A673 (cell line): ENCODE data around the gene PRKAR2A. TPM values are rescaled to one million over a fixed set of nuclear protein-coding genes. Genes with fewer than 3 reads are reported as not detected.

Experiments
- BruUV-seq: library from RNA; stranded (reverse); fragments of 400-500 nt; replicated peaks from 2 replicates; lab custom pipeline; 2021; lab: Mats Ljungman, UMichigan
- CTCF ChIA-PET: fragments of 300-600 bp; sonication (Branson Sonifier 250); formaldehyde crosslinking; loops from one replicate; lab custom pipeline; 2022; ENCODE audit warnings: antibody characterized with exemption; lab: Charles Lee
- POLR2A ChIA-PET: fragments of 300-600 bp; sonication (Branson Sonifier 250); formaldehyde crosslinking; loops from one replicate; lab custom pipeline; 2022; ENCODE audit warnings: antibody characterized with exemption; ENCODE audit not compliant: low non-redundant PET; lab: Charles Lee
- DNase-seq: peaks from one replicate; pipeline ENCODE4 v3.0.0-alpha.2; 2015; ENCODE audit warnings: low spot score
- H3K27ac ChIP-seq: fragments of 200-600 bp; sonication (generic); 2 replicates; pipeline ENCODE4 v1.5.1; 2016; ENCODE audit warnings: mixed run types, low read depth, mild to moderate bottlenecking, mixed read lengths, antibody characterized with exemption, low read length; ENCODE audit not compliant: poor library complexity, severe bottlenecking
- H3K27me3 ChIP-seq: fragments of 200-600 bp; sonication (generic); replicated peaks from 2 replicates; pipeline ENCODE4 v1.6.1; 2017; ENCODE audit warnings: mixed run types, low read depth, mild to moderate bottlenecking, mixed read lengths, antibody characterized with exemption, low read length; ENCODE audit not compliant: insufficient read depth, poor library complexity
- H3K36me3 ChIP-seq: fragments of 200-600 bp; sonication (generic); 2 replicates; pipeline ENCODE4 v1.6.1; 2016; ENCODE audit warnings: mixed run types, mild to moderate bottlenecking, mixed read lengths, antibody characterized with exemption, low read length; ENCODE audit not compliant: insufficient read depth, poor library complexity, severe bottlenecking
- H3K4me1 ChIP-seq: fragments of 200-600 bp; sonication (generic); 2 replicates; pipeline ENCODE4 v1.6.1; 2017; ENCODE audit warnings: mixed run types, mild to moderate bottlenecking, mixed read lengths, antibody characterized with exemption, low read length; ENCODE audit not compliant: insufficient read depth, poor library complexity, severe bottlenecking
- H3K4me3 ChIP-seq: fragments of 200-600 bp; sonication (generic); 2 replicates; pipeline ENCODE4 v1.5.1; 2016; ENCODE audit warnings: low read depth, mixed run types, mild to moderate bottlenecking, mixed read lengths, low read length; ENCODE audit not compliant: poor library complexity, severe bottlenecking
- H3K9me3 ChIP-seq: fragments of 200-600 bp; sonication (generic); 2 replicates; pipeline ENCODE4 v1.6.1; 2016; ENCODE audit warnings: mixed run types, low read depth, mild to moderate bottlenecking, mixed read lengths, antibody characterized with exemption, low read length; ENCODE audit not compliant: poor library complexity, severe bottlenecking
- EZH2 ChIP-seq: fragments of 200-600 bp; sonication (generic); IDR thresholded peaks from 2 replicates; pipeline ENCODE4 v1.6.1; 2017; ENCODE audit warnings: borderline replicate concordance, low read depth, mild to moderate bottlenecking, mixed read lengths, antibody characterized with exemption, low read length; ENCODE audit not compliant: poor library complexity, severe bottlenecking
- intact Hi-C: fragments of 100-400 bp; cut with micrococcal nuclease; formaldehyde crosslinking; loops from one replicate; pipeline ENCODE4 v1.10.0; 2022; ENCODE audit not compliant: unreplicated experiment
- total RNA-seq: library from RNA; stranded (reverse); gene quantifications from 2 replicates; pipeline ENCODE4 v1.2.3, GENCODE V29; 2021
- TF ChIP-seq, protein P1 (sequence below): fragments of 300-800, 200-600 bp; sonication (generic); conservative IDR thresholded peaks from 2 replicates; pipeline ENCODE4 v1.5.1; 2017; ENCODE audit warnings: low read depth, mild to moderate bottlenecking, antibody characterized with exemption, low read length, moderate library complexity, mixed read lengths

Gene PRKAR2A
- total RNA-seq, 1 experiment from 2014 or later, result 35.8 TPM

- POLR2A ChIA-PET, result no interaction called here
These were observed 148.8 kb downstream of the PRKAR2A start for GRCh38 chr3:48698891-48699290.

DNA sequence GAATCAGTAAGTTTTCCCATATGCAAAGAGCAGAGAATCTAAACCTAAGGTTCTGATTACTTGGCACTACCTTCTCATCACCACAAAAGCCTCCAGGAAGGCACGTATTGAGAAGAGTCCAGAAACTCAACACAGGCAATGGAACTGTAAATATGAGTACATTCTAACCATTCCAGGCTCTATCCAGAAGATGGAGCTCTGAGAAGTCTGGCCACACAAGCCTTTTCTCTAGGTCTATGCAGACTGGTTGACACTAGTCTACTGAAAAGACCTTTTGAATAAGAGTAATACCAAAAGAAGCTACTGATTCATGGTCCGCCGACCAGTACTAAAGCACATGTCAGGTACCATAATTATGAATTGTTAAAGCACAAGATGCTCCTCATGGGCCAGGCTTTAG is 149.7 kb downstream of the PRKAR2A start:
- Histone ChIP-seq H3K4me3 (no peak overlapping the region), H3K36me3 (peaks cover 21% of the 10 kb centered on the region), H3K9me3 (no peaks in the 10 kb centered on the region), H3K27ac (no peak overlapping the region), H3K4me1 (peaks cover 15% of the 10 kb centered on the region), H3K27me3 (no peaks in the 10 kb centered on the region)
- POLR2A ChIA-PET, result no interaction called here
- no TSS peak for BruUV-seq
- intact Hi-C loops, result no loop called here
- TF ChIP-seq, protein P1, sequence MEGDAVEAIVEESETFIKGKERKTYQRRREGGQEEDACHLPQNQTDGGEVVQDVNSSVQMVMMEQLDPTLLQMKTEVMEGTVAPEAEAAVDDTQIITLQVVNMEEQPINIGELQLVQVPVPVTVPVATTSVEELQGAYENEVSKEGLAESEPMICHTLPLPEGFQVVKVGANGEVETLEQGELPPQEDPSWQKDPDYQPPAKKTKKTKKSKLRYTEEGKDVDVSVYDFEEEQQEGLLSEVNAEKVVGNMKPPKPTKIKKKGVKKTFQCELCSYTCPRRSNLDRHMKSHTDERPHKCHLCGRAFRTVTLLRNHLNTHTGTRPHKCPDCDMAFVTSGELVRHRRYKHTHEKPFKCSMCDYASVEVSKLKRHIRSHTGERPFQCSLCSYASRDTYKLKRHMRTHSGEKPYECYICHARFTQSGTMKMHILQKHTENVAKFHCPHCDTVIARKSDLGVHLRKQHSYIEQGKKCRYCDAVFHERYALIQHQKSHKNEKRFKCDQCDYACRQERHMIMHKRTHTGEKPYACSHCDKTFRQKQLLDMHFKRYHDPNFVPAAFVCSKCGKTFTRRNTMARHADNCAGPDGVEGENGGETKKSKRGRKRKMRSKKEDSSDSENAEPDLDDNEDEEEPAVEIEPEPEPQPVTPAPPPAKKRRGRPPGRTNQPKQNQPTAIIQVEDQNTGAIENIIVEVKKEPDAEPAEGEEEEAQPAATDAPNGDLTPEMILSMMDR, result no peak
- no peak for TF ChIP-seq EZH2
- CTCF ChIA-PET, result no interaction called here
- DNase-seq, result no peak

More at GRCh38 chr3:48698891-48699290, 148.8 kb downstream of the PRKAR2A start:
- H3K36me3 ChIP-seq, result peaks cover 12% of the 10 kb centered on the region
- no peak overlapping the region for H3K27ac ChIP-seq
- no TSS peak for BruUV-seq
- H3K4me1 ChIP-seq, result peaks cover 15% of the 10 kb centered on the region
- TF ChIP-seq EZH2, result no peak
- TF ChIP-seq, protein P1, result no peak
- no peak overlapping the region for H3K4me3 ChIP-seq
- intact Hi-C loops, result no loop called here
- CTCF ChIA-PET, result no interaction called here
- no peaks in the 10 kb centered on the region for H3K27me3 ChIP-seq
- no peaks in the 10 kb centered on the region for H3K9me3 ChIP-seq
- no peak for DNase-seq

- Histone ChIP-seq H3K9me3 (no peaks in the 10 kb centered on the region), H3K27ac (no peak overlapping the region), H3K27me3 (no peaks in the 10 kb centered on the region), H3K36me3 (peaks cover 29% of the 10 kb centered on the region), H3K4me3 (no peak overlapping the region), H3K4me1 (peaks cover 15% of the 10 kb centered on the region)
- intact Hi-C loops, result no loop called here
- ChIA-PET CTCF (no interaction called here), POLR2A (no interaction called here)
- no peak for DNase-seq
- no TSS peak for BruUV-seq
- TF ChIP-seq EZH2, result no peak
- TF ChIP-seq, protein P1, result no peak
These were observed 151.1 kb downstream of the PRKAR2A start for GRCh38 chr3:48696601-48697000.

Other genes with a start within 250 kb of the PRKAR2A start
- 189 and 215 TPM in 2 replicates for gene UQCRC1, start 238.2 kb downstream of the PRKAR2A start, total RNA-seq
- gene TMEM89, start 226.1 kb downstream of the PRKAR2A start, total RNA-seq, result 0.50 TPM in 1 of 2 replicates, not detected in the other
- 11.8 and 12.6 TPM in 2 replicates for gene SLC26A6, start 212.4 kb downstream of the PRKAR2A start, total RNA-seq
- 1.2 and 2.1 TPM in 2 replicates for gene CELSR3, start 185.0 kb downstream of the PRKAR2A start, total RNA-seq
- 15.0 and 18.8 TPM in 2 replicates for gene NCKIPSD, start 162.0 kb downstream of the PRKAR2A start, total RNA-seq
- gene IP6K2, start 130.7 kb downstream of the PRKAR2A start, total RNA-seq, result 62.5 and 72.0 TPM in 2 replicates
- gene SLC25A20, start 51.0 kb upstream of the PRKAR2A start, total RNA-seq, result 4.1 and 4.9 TPM in 2 replicates
- gene ARIH2, start 71.0 kb upstream of the PRKAR2A start, total RNA-seq, result 70.8 and 76.8 TPM in 2 replicates
- 13.3 and 14.9 TPM in 2 replicates for gene P4HTM, start 142.4 kb upstream of the PRKAR2A start, total RNA-seq
- gene WDR6, start 159.5 kb upstream of the PRKAR2A start, total RNA-seq, result 88.5 and 93.7 TPM in 2 replicates
- 13.2 and 15.8 TPM in 2 replicates for gene DALRD3, start 170.7 kb upstream of the PRKAR2A start, total RNA-seq
- 36.6 and 39.1 TPM in 2 replicates for gene NDUFAF3, start 174.2 kb upstream of the PRKAR2A start, total RNA-seq
- gene IMPDH2, start 181.5 kb upstream of the PRKAR2A start, total RNA-seq, result 190 and 196 TPM in 2 replicates
- 57.3 and 64.5 TPM in 2 replicates for gene QRICH1, start 246.2 kb upstream of the PRKAR2A start, total RNA-seq